Stomach (tissue), 9 donors: ENCODE measurements around the gene LCLAT1. TPM values are rescaled to one million over a fixed set of nuclear protein-coding genes. Genes with fewer than 3 reads are reported as not detected.
"Not testable (repeated sequence)": the region's sequence is repeated elsewhere in the genome, so short reads cannot be mapped to it uniquely, and the experiment has no call there.

ENCODE experiments used
- DNase-seq, 2 donors: peaks; one replicate each; pipeline versions ENCODE4 v3.0.0 to v3.0.0-alpha.2; 2013 to 2019
- H3K27ac ChIP-seq, 5 donors: fragments of 200-600 bp in 4 of 5; sonication (generic) in 4 of 5; one replicate each; pipeline ENCODE4 v1.5.1; 2013 to 2019; ENCODE audit warnings: mild to moderate bottlenecking in 1 of 5, moderate library complexity in 1 of 5
- H3K27me3 ChIP-seq, 3 donors: fragments of 200-600 bp; sonication (generic); one replicate each; pipeline ENCODE4 v1.5.1; 2017 to 2019; ENCODE audit warnings: mixed run types in 1 of 3
- H3K36me3 ChIP-seq, 4 donors: fragments of 200-600 bp; sonication (generic); 1 replicate in 3 of 4; 2 replicates in 1 of 4; pipeline ENCODE4 v1.5.1; 2016 to 2019
- H3K4me1 ChIP-seq, 4 donors: fragments of 200-600 bp; sonication (generic); one replicate each; pipeline ENCODE4 v1.5.1; 2016 to 2019
- H3K4me3 ChIP-seq, 4 donors: fragments of 200-600 bp; sonication (generic) in 3 of 4; one replicate each; pipeline ENCODE4 v1.5.1; 2016 to 2019; ENCODE audit warnings: mild to moderate bottlenecking in 1 of 4
- H3K9me3 ChIP-seq, 4 donors: fragments of 200-600 bp; sonication (generic); one replicate each; pipeline ENCODE4 v1.5.1; 2016 to 2019
- EP300 ChIP-seq: sonication (generic); formaldehyde crosslinking; IDR thresholded peaks from one replicate; pipeline ENCODE4 v1.6.1; 2017; ENCODE audit warnings: antibody characterized with exemption
- POLR2A ChIP-seq, 4 donors: fragments of 450-650 bp; IDR thresholded peaks; one replicate each; pipeline ENCODE4 v1.6.1; 2016; ENCODE audit warnings: antibody characterized with exemption in 4 of 4, control low read depth in 2 of 4, mild to moderate bottlenecking in 1 of 4, moderate library complexity in 1 of 4
- POLR2AphosphoS5 ChIP-seq, 3 donors: sonication (generic); formaldehyde crosslinking; IDR thresholded peaks; one replicate each; pipeline ENCODE4 v1.6.1; 2016; ENCODE audit warnings: antibody characterized with exemption in 3 of 3
- WGBS, 5 donors: extraction: QIAGEN DNeasy Blood & Tissue Kit in 3 of 5; methylation state at CpG; one replicate each; pipeline versions ENCODE4 v1.1.5 to v1.1.7; 2013 to 2018; 5-methylcytosine and 5-hydroxymethylcytosine counted together
- intact Hi-C: fragments of 100-400 bp; cut with DNase I; formaldehyde crosslinking; loops from one replicate; pipeline ENCODE4 v1.15.1; 2023; ENCODE audit warnings: low total_unique reads
- polyA plus RNA-seq, 3 donors: library from polyadenylated mRNA; stranded (reverse); fragments of 200-250 nt; gene quantifications; one replicate each; pipeline ENCODE4 v1.2.3, GENCODE V29; 2013
- total RNA-seq, 5 donors: library from RNA; depleted of rRNA; stranded (reverse); fragments of >200 nt; gene quantifications; one replicate each; pipeline versions ENCODE4 v1.1.0 to v1.2.3, GENCODE V29; 2014 to 2016
- TF ChIP-seq, protein P1 (sequence below), 7 experiments: fragments of 450-650 bp in 4 of 7; fragments of 200-600 bp in 3 of 7; sonication (generic) in 3 of 7; IDR thresholded peaks; one replicate each; pipeline ENCODE4 v1.5.1; 2016 to 2019; ENCODE audit warnings: antibody characterized with exemption in 7 of 7, control low read depth in 2 of 7, mild to moderate bottlenecking in 1 of 7
- donor health status: healthy with polysubstance abuse.
- donor health status: Bipolar disorder and iron deficiency.
- donor health status: healthy.

LCLAT1 gene
- total and polyA plus RNA-seq, 8 donors: 0.76 to 51.3 (median 12.5) TPM

DNA sequence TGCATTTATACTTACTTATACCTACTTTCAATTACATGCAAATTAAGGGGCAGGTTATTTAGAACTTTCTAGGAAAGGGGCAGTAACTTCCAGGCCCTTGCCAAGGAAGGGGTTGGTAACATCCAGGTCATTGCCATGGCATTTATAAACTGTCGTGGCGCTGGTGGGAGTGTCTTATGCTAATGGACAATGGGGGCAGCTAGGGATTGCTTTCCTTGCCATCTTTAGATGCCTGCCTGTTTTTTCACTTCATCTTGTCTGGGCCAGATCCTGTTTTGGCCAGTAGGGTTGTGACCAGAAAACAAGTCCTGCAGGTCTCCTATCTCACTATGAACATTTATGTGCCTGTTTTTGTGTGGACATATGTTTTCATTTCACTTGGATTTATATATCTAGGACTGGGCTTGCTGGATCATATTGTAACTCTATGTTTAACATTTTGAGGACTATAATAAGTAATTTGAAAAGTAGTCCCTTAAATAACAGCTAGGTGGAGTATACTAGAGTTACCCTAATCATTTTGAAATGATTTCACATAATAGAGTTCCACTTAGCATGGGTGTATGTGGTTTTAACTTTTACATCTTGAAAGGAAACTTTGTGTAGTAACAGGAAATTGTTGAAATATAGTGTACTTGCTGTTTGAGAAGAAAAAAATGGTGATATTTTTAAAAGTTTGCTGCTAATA, 56.1 kb downstream of the LCLAT1 start:
- Histone ChIP-seq H3K4me3 (no peak overlapping the region), H3K9me3 (peaks cover 0 to 28% (median 11%) of the 10 kb centered on the region in 4 donors), H3K36me3 (peaks cover 0 to 4% (median 0%) of the 10 kb centered on the region in 4 donors), H3K27me3 (no peaks in the 10 kb centered on the region), H3K4me1 (peaks cover 0 to 28% (median 9%) of the 10 kb centered on the region in 4 donors), H3K27ac (peak overlapping the region in 2 of 5 donors; percentile 33 to 44)
- WGBS, 5 donors: 90 to 100% (median 95%) methylated on average over 2 of the region's 2 CpGs
- TF ChIP-seq POLR2AphosphoS5 (IDR thresholded peaks at IDR 0.05): no peak
- no peak for TF ChIP-seq POLR2A (IDR thresholded peaks at IDR 0.05)
- TF ChIP-seq, protein P1, sequence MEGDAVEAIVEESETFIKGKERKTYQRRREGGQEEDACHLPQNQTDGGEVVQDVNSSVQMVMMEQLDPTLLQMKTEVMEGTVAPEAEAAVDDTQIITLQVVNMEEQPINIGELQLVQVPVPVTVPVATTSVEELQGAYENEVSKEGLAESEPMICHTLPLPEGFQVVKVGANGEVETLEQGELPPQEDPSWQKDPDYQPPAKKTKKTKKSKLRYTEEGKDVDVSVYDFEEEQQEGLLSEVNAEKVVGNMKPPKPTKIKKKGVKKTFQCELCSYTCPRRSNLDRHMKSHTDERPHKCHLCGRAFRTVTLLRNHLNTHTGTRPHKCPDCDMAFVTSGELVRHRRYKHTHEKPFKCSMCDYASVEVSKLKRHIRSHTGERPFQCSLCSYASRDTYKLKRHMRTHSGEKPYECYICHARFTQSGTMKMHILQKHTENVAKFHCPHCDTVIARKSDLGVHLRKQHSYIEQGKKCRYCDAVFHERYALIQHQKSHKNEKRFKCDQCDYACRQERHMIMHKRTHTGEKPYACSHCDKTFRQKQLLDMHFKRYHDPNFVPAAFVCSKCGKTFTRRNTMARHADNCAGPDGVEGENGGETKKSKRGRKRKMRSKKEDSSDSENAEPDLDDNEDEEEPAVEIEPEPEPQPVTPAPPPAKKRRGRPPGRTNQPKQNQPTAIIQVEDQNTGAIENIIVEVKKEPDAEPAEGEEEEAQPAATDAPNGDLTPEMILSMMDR (IDR thresholded peaks at IDR 0.05): peak in 1 of 7 experiments; percentile 14
- intact Hi-C loops: no loop called here
- no peak for DNase-seq

DNA sequence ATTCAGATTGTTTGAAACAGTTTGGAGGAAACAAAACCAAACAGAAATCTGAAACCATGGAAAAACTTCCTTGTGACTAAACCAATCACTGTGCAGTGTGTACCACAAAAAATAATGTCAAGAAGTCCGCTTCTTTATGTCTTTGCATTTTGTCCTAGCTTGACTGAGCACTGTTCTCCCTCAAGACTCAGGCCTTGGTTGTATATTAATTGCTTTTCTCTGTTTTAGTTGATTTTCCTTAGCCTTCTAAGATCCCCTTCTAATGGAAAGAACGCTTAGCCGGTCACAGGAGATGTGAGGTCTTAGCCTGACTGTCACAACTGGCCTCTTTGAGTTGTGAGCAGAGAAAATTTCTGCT, 56.6 kb downstream of the LCLAT1 start:
- 66 to 81% (median 74%) methylated on average over 3 of the region's 3 CpGs for WGBS, 5 donors
- peaks cover 0 to 24% (median 9%) of the 10 kb centered on the region in 4 donors for H3K9me3 ChIP-seq
- H3K27ac ChIP-seq: peak overlapping the region in 2 of 5 donors; percentile 33 to 44
- no peaks in the 10 kb centered on the region for H3K27me3 ChIP-seq
- DNase-seq: no peak
- intact Hi-C loops: no loop called here
- TF ChIP-seq POLR2AphosphoS5 (IDR thresholded peaks at IDR 0.05) (no peak), EP300 (no peak), POLR2A (IDR thresholded peaks at IDR 0.05) (no peak)
- TF ChIP-seq, protein P1 (IDR thresholded peaks at IDR 0.05): no peak
- no peak overlapping the region for H3K4me3 ChIP-seq
- H3K36me3 ChIP-seq: peaks cover 0 to 4% (median 0%) of the 10 kb centered on the region in 4 donors
- peaks cover 0 to 28% (median 9%) of the 10 kb centered on the region in 4 donors for H3K4me1 ChIP-seq

DNA sequence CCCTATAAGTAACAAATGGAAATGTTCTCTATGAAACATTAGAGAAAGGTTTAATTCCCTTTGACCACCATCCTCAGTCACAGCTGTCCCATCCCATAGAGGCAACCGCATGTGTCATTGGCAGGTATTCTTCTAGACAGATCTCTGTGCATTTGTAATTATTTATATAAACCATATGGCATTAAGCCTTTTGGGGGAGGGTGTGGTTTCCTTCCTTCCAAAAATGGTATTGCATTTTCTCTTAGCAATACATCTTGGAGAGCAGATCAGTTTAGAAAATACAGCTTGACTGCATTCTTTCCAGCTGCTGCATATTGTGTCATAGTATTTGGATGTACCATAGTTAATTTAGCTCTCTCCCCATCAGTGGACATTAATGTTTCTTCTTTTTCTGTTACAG, 57.7 kb downstream of the LCLAT1 start:
- peak overlapping the region in 1 of 5 donors; percentile 44 for H3K27ac ChIP-seq
- intact Hi-C loops: no loop called here

DNA sequence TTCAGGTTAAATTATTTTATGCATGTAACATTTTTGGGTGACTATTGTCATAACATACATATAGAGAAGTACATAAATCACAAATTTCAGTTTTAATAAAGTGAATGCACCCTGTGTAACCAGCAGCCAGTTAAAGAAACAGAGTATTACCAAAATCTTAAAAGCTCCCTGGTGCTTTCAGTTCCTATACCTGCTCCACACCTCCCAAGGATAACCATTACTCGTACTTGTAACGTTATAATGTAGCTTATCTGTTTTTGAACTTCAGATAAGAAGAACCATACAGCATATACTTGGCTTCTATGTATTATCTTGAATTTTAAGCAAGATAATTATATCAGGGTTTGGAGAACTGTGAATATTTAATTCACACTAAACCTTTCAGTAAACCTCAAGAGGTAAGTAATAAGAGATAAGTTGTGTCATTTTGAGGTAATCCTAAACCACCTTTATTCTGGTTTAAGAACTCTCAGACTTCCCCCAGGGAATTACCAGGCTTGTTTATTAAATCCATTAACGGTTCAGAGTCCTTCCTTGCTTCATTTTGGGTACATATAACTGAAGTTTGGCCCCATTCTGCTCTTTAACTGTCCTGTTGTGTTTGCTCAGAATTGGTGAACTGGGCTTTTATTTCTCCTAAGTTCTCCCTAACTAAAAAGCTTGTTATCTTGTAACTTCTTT, 58.6 kb downstream of the LCLAT1 start:
- Histone ChIP-seq H3K27ac (no peak overlapping the region), H3K4me3 (no peak overlapping the region), H3K27me3 (no peaks in the 10 kb centered on the region), H3K9me3 (peaks cover 0 to 13% (median 5%) of the 10 kb centered on the region in 4 donors), H3K4me1 (peaks cover 0 to 33% (median 11%) of the 10 kb centered on the region in 4 donors), H3K36me3 (peaks cover 0 to 4% (median 0%) of the 10 kb centered on the region in 4 donors)
- WGBS, 5 donors: 16 to 46% (median 36%) methylated on average over 3 of the region's 3 CpGs
- TF ChIP-seq POLR2A (IDR thresholded peaks at IDR 0.05): no peak
- no peak for TF ChIP-seq EP300
- no peak for TF ChIP-seq POLR2AphosphoS5 (IDR thresholded peaks at IDR 0.05)
- TF ChIP-seq, protein P1 (IDR thresholded peaks at IDR 0.05): no peak
- intact Hi-C loops: no loop called here
- DNase-seq: no peak

More for the DNA sequence above, 57.7 kb downstream of the LCLAT1 start:
- WGBS, 5 donors: 74 to 87% (median 84%) methylated on average over 1 of the region's 1 CpG
- H3K27me3 ChIP-seq: no peaks in the 10 kb centered on the region
- peaks cover 0 to 28% (median 9%) of the 10 kb centered on the region in 4 donors for H3K4me1 ChIP-seq
- peaks cover 0 to 19% (median 9%) of the 10 kb centered on the region in 4 donors for H3K9me3 ChIP-seq
- H3K4me3 ChIP-seq: no peak overlapping the region
- TF ChIP-seq POLR2A (IDR thresholded peaks at IDR 0.05) (no peak), POLR2AphosphoS5 (IDR thresholded peaks at IDR 0.05) (no peak), EP300 (no peak)
- TF ChIP-seq, protein P1 (IDR thresholded peaks at IDR 0.05): no peak
- H3K36me3 ChIP-seq: peaks cover 0 to 4% (median 0%) of the 10 kb centered on the region in 4 donors
- no peak for DNase-seq

DNA sequence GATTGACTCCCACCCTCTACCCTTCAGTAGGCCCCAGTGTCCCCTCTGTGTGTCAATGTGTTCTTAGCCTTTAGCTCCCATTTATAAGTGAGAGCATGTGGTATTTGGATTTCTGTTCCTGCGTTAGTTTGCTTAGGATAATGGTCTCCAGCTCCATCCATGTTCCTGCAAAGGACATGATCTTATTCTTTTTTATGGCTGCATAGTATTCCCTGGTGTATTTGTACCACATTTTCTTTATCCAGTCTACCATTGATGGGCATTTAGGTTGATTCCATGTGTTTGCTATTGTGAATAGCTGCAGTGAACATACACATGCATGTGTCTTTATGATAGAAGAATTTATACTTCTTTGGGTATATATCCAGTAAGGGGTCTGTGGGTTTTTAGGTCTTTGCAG, 60.4 kb downstream of the LCLAT1 start:
- intact Hi-C loops, H3K36me3 ChIP-seq, H3K9me3 ChIP-seq, H3K4me3 ChIP-seq, DNase-seq, H3K27ac ChIP-seq, H3K27me3 ChIP-seq: not testable (repeated sequence)
- WGBS, 5 donors: 86 to 100% (median 93%) methylated on average over 1 of the region's 1 CpG
- peaks cover 0 to 46% (median 18%) of the 10 kb centered on the region in 4 donors for H3K4me1 ChIP-seq
